MM.1S (cell line): ENCODE results near the gene ASTN1.

Experiments
- DNase-seq: peaks from one replicate; pipeline ENCODE4 v3.0.0-alpha.2; 2015
- H2AFZ ChIP-seq: fragments of 300-600 bp; sonication (generic); 2 replicates; pipeline ENCODE4 v1.6.0; 2016; ENCODE audit warnings: antibody characterized with exemption, low read length
- H3F3A ChIP-seq: fragments of 300-600 bp; sonication (generic); 2 replicates; pipeline ENCODE4 v1.6.1; 2016; ENCODE audit warnings: mild to moderate bottlenecking, antibody characterized with exemption, low read length, moderate library complexity, mixed read lengths; ENCODE audit not compliant: insufficient read depth
- H3K27ac ChIP-seq: fragments of 300-600 bp; sonication (generic); 2 replicates; pipeline ENCODE4 v1.5.1; 2016; ENCODE audit warnings: mild to moderate bottlenecking, low read length
- H3K27me3 ChIP-seq: fragments of 300-600 bp; sonication (generic); replicated peaks from 2 replicates; pipeline ENCODE4 v1.6.0; 2016; ENCODE audit warnings: low read length; ENCODE audit not compliant: insufficient read depth
- H3K36me3 ChIP-seq: fragments of 300-600 bp; sonication (generic); replicated peaks from 2 replicates; pipeline ENCODE4 v1.6.1; 2016; ENCODE audit warnings: mild to moderate bottlenecking, low read length, mixed read lengths; ENCODE audit not compliant: insufficient read depth
- H3K4me1 ChIP-seq: fragments of 300-600 bp; sonication (generic); 2 replicates; pipeline ENCODE4 v1.6.1; 2016; ENCODE audit warnings: low read length, mixed read lengths
- H3K4me2 ChIP-seq: fragments of 300-600 bp; sonication (generic); 2 replicates; pipeline ENCODE4 v1.6.0; 2016; ENCODE audit warnings: low read depth, low read length
- H3K4me3 ChIP-seq: fragments of 300-600 bp; sonication (generic); 2 replicates; pipeline ENCODE4 v1.5.1; 2016; ENCODE audit warnings: low read length, mixed read lengths
- H3K79me2 ChIP-seq: fragments of 300-600 bp; sonication (generic); 2 replicates; pipeline ENCODE4 v1.6.1; 2016; ENCODE audit warnings: mixed run types, low read length, mixed read lengths
- H3K9ac ChIP-seq: fragments of 300-600 bp; sonication (generic); 2 replicates; pipeline ENCODE4 v1.6.1; 2016; ENCODE audit warnings: low read length, mixed read lengths
- H3K9me2 ChIP-seq: fragments of 300-600 bp; sonication (generic); replicated peaks from 2 replicates; pipeline ENCODE4 v1.6.1; 2016; ENCODE audit warnings: mild to moderate bottlenecking, low read length, mixed read lengths; ENCODE audit not compliant: insufficient read depth
- H3K9me3 ChIP-seq: fragments of 300-600 bp; sonication (generic); replicated peaks from 2 replicates; pipeline ENCODE4 v1.6.1; 2016; ENCODE audit warnings: mild to moderate bottlenecking, low read length, mixed read lengths; ENCODE audit not compliant: insufficient read depth
- H4K20me1 ChIP-seq: fragments of 300-600 bp; sonication (generic); 2 replicates; pipeline ENCODE4 v1.6.1; 2016; ENCODE audit warnings: mild to moderate bottlenecking, low read length, moderate library complexity, mixed read lengths; ENCODE audit not compliant: insufficient read depth
- CTCF ChIP-seq: fragments of 300-600 bp; sonication (generic); IDR thresholded peaks from 2 replicates; pipeline ENCODE4 v1.5.1; 2016; ENCODE audit warnings: antibody characterized with exemption, low read length, mixed read lengths
- EZH2 ChIP-seq: fragments of 300-600 bp; sonication (generic); optimal IDR thresholded peaks from 2 replicates; pipeline ENCODE3; 2017; ENCODE audit warnings: low read depth, mild to moderate bottlenecking, antibody characterized with exemption, low read length, mixed read lengths
- EZH2phosphoT487 ChIP-seq: fragments of 300-600 bp; sonication (generic); IDR thresholded peaks from 2 replicates; pipeline ENCODE4 v1.6.1; 2018; ENCODE audit warnings: antibody characterized with exemption, low read length

ASTN1 gene

GRCh38 chr1:177043597-177043996 lies 120.9 kb downstream of the ASTN1 start:
- H3K9me3 ChIP-seq = no peaks in the 10 kb centered on the region
- no peak overlapping the region for H3K4me2 ChIP-seq
- H3K9ac ChIP-seq = no peak overlapping the region
- H4K20me1 ChIP-seq = no peaks in the 10 kb centered on the region
- no peak overlapping the region for H3K27ac ChIP-seq
- no peaks in the 10 kb centered on the region for H3K27me3 ChIP-seq
- no peak overlapping the region for H3K4me3 ChIP-seq
- H3K9me2 ChIP-seq = no peaks in the 10 kb centered on the region
- no peak for DNase-seq
- no peaks in the 10 kb centered on the region for H3K79me2 ChIP-seq
- TF ChIP-seq CTCF = no peak
- TF ChIP-seq EZH2 = no peak
- no peak for TF ChIP-seq EZH2phosphoT487
- H2AFZ ChIP-seq = no peak overlapping the region
- H3K36me3 ChIP-seq = no peaks in the 10 kb centered on the region
- peaks cover 12% of the 10 kb centered on the region for H3K4me1 ChIP-seq
- no peaks in the 10 kb centered on the region for H3F3A ChIP-seq

- H3K9me3 ChIP-seq = no peaks in the 10 kb centered on the region
- no peak for DNase-seq
- no peak for TF ChIP-seq CTCF
- no peak for TF ChIP-seq EZH2phosphoT487
- TF ChIP-seq EZH2 = no peak
- no peaks in the 10 kb centered on the region for H3F3A ChIP-seq
- no peaks in the 10 kb centered on the region for H3K36me3 ChIP-seq
- no peaks in the 10 kb centered on the region for H4K20me1 ChIP-seq
- H3K4me1 ChIP-seq = no peaks in the 10 kb centered on the region
- no peak overlapping the region for H3K27ac ChIP-seq
- H3K79me2 ChIP-seq = no peaks in the 10 kb centered on the region
- H2AFZ ChIP-seq = no peak overlapping the region
- H3K9ac ChIP-seq = no peak overlapping the region
- no peaks in the 10 kb centered on the region for H3K9me2 ChIP-seq
- H3K27me3 ChIP-seq = no peaks in the 10 kb centered on the region
- H3K4me3 ChIP-seq = no peak overlapping the region
- H3K4me2 ChIP-seq = no peak overlapping the region
Observed at GRCh38 chr1:177035586-177035985, 128.9 kb downstream of the ASTN1 start.

- Histone ChIP-seq H3K9ac (no peak overlapping the region), H3K9me3 (no peaks in the 10 kb centered on the region), H3K79me2 (no peaks in the 10 kb centered on the region), H3K4me2 (no peak overlapping the region), H3K27ac (no peak overlapping the region), H3K36me3 (no peaks in the 10 kb centered on the region), H4K20me1 (no peaks in the 10 kb centered on the region), H3K4me3 (no peak overlapping the region), H3K9me2 (no peaks in the 10 kb centered on the region), H3F3A (no peaks in the 10 kb centered on the region), H2AFZ (no peak overlapping the region), H3K4me1 (no peaks in the 10 kb centered on the region), H3K27me3 (no peaks in the 10 kb centered on the region)
- DNase-seq = no peak
- TF ChIP-seq EZH2phosphoT487 = no peak
- TF ChIP-seq CTCF = no peak
- TF ChIP-seq EZH2 = no peak
Observed at GRCh38 chr1:177033628-177034027, 130.9 kb downstream of the ASTN1 start.

- H2AFZ ChIP-seq = no peak overlapping the region
- H3K4me2 ChIP-seq = no peak overlapping the region
- TF ChIP-seq EZH2 (no peak), CTCF (no peak), EZH2phosphoT487 (no peak)
Observed at GRCh38 chr1:177032434-177032833, 132.1 kb downstream of the ASTN1 start.

More at GRCh38 chr1:177032434-177032833, 132.1 kb downstream of the ASTN1 start:
- H3K9ac ChIP-seq = no peak overlapping the region
- no peaks in the 10 kb centered on the region for H3K9me2 ChIP-seq
- no peaks in the 10 kb centered on the region for H3F3A ChIP-seq
- H3K9me3 ChIP-seq = no peaks in the 10 kb centered on the region
- H3K4me3 ChIP-seq = no peak overlapping the region
- H3K27ac ChIP-seq = no peak overlapping the region
- no peak for DNase-seq
- H3K27me3 ChIP-seq = no peaks in the 10 kb centered on the region
- no peaks in the 10 kb centered on the region for H4K20me1 ChIP-seq
- no peaks in the 10 kb centered on the region for H3K79me2 ChIP-seq
- H3K4me1 ChIP-seq = no peaks in the 10 kb centered on the region
- H3K36me3 ChIP-seq = no peaks in the 10 kb centered on the region
